ENCODE data around the gene LDLRAD2. TPM values are rescaled to one million over a fixed set of nuclear protein-coding genes. Genes with fewer than 3 reads are reported as not detected.
"Not testable (repeated sequence)": the region's sequence is repeated elsewhere in the genome, so short reads cannot be mapped to it uniquely, and the experiment has no call there.

LDLRAD2 gene
- not detected in 2 replicates for total RNA-seq

- DNase-seq (ENCODE audit: low read depth, low spot score), result no peak
These were observed at the start of gene LDLRAD2 for GRCh38 chr1:21811875-21812305. TSS of gene LDLRAD2 (plus strand) at chr1:21812265. CDS start at chr1:21812452, 187 bp downstream.

- DNase-seq (ENCODE audit: low read depth, low spot score), result no peak
These were observed 48.8 kb upstream of the LDLRAD2 start for GRCh38 chr1:21763236-21763635.

GRCh38 chr1:21763694-21764419 lies 48.2 kb upstream of the LDLRAD2 start:
- DNase-seq (ENCODE audit: low read depth, low spot score), result no peak

- peak; percentile 93 for DNase-seq (ENCODE audit: low read depth, low spot score)
These were observed 47.2 kb upstream of the LDLRAD2 start for GRCh38 chr1:21764615-21765423.

- DNase-seq (ENCODE audit: low read depth, low spot score), result no peak
These were observed 45.9 kb upstream of the LDLRAD2 start for GRCh38 chr1:21766210-21766609.

GRCh38 chr1:21767106-21767505 lies 45.0 kb upstream of the LDLRAD2 start:
- not testable (repeated sequence) for DNase-seq (ENCODE audit: low read depth, low spot score)

GRCh38 chr1:21770201-21770600 lies 41.9 kb upstream of the LDLRAD2 start:
- no peak for DNase-seq (ENCODE audit: low read depth, low spot score)

GRCh38 chr1:21770602-21771001 lies 41.5 kb upstream of the LDLRAD2 start:
- DNase-seq (ENCODE audit: low read depth, low spot score), result not testable (repeated sequence)

- DNase-seq (ENCODE audit: low read depth, low spot score), result not testable (repeated sequence)
These were observed 40.4 kb upstream of the LDLRAD2 start for GRCh38 chr1:21771672-21772071.

GRCh38 chr1:21773585-21773984 lies 38.5 kb upstream of the LDLRAD2 start:
- no peak for DNase-seq (ENCODE audit: low read depth, low spot score)

- DNase-seq (ENCODE audit: low read depth, low spot score), result no peak
These were observed 37.1 kb upstream of the LDLRAD2 start for GRCh38 chr1:21774835-21775549.

- DNase-seq (ENCODE audit: low read depth, low spot score), result no peak
These were observed 36.5 kb upstream of the LDLRAD2 start for GRCh38 chr1:21775550-21775914.

GRCh38 chr1:21775985-21776562 lies 36.0 kb upstream of the LDLRAD2 start:
- DNase-seq (ENCODE audit: low read depth, low spot score), result no peak

GRCh38 chr1:21776925-21777324 lies 35.1 kb upstream of the LDLRAD2 start:
- DNase-seq (ENCODE audit: low read depth, low spot score), result not testable (repeated sequence)

- no peak for DNase-seq (ENCODE audit: low read depth, low spot score)
These were observed 33.7 kb upstream of the LDLRAD2 start for GRCh38 chr1:21778405-21778727.

GRCh38 chr1:21779613-21780521 lies 32.2 kb upstream of the LDLRAD2 start:
- peak; percentile 78 for DNase-seq (ENCODE audit: low read depth, low spot score)

GRCh38 chr1:21781815-21782348 lies 30.2 kb upstream of the LDLRAD2 start:
- DNase-seq (ENCODE audit: low read depth, low spot score), result no peak

- DNase-seq (ENCODE audit: low read depth, low spot score), result no peak
These were observed 29.7 kb upstream of the LDLRAD2 start for GRCh38 chr1:21782349-21782867.

- peak; percentile 91 for DNase-seq (ENCODE audit: low read depth, low spot score)
These were observed 29.0 kb upstream of the LDLRAD2 start, which contains the start of gene USP48 for GRCh38 chr1:21782868-21783678. TSS of gene USP48 (minus strand) at chr1:21783149. CDS start at chr1:21782957, 192 bp downstream.

Measured in pulmonary artery endothelial cell (primary cell).